ENCODE data around the gene ABCA2. TPM values are rescaled to one million over a fixed set of nuclear protein-coding genes. Genes with fewer than 3 reads are reported as not detected.

The ABCA2 gene
- total RNA-seq, 1 experiment from 2014 or later = 27.0 TPM

GRCh38 chr9:137066096-137066861 lies 38.2 kb upstream of the ABCA2 start:
- ATAC-seq = no peak
- in situ Hi-C loops (cut with HindIII; ENCODE audit: low pct_unique_long_range_greater_than_20kb, low sequenced_read_pairs) = no loop called here
- POLR2A ChIA-PET = no interaction called here
- Histone ChIP-seq H3K27ac (ENCODE audit: low read length) (no peak overlapping the region), H3K27me3 (ENCODE audit: control insufficient read depth, insufficient read depth, low read length) (no peaks in the 10 kb centered on the region), H3K9me3 (ENCODE audit: control insufficient read depth, insufficient read depth, low read depth, low read length) (no peaks in the 10 kb centered on the region), H3K4me3 (ENCODE audit: low read depth in 2 of 2, low read length in 2 of 2) (no peak overlapping the region), H3K4me1 (ENCODE audit: control insufficient read depth, insufficient read depth, low read length) (peaks cover 2% of the 10 kb centered on the region; the same call in 1 of the 2 replicates), H3K36me3 (ENCODE audit: control insufficient read depth, insufficient read depth, low read length) (no peaks in the 10 kb centered on the region; the same call in 1 of the 2 replicates)
- TF ChIP-seq REST (IDR thresholded peaks at IDR 0.05; ENCODE audit: insufficient read depth in 1 of 2, low read depth in 2 of 2, low read length in 1 of 2) (no peak), SIN3A (IDR thresholded peaks at IDR 0.05; ENCODE audit: borderline replicate concordance, insufficient read depth, low read depth, low read length) (no peak), POLR2AphosphoS5 (IDR thresholded peaks at IDR 0.05; ENCODE audit: low read depth, low read length) (no peak), CTCF (IDR thresholded peaks at IDR 0.05) (no peak), TCF7L2 (IDR thresholded peaks at IDR 0.05; ENCODE audit: low read depth, low read length) (no peak)
- no peak for DNase-seq (ENCODE audit: low read depth, low spot score)
- intact Hi-C loops (cut with micrococcal nuclease; ENCODE audit: unreplicated experiment) = no loop called here
- CTCF ChIA-PET = interaction anchor here (0.6 to 2.0 kb wide), 2 partner anchors 17 to 168 kb away, joined by 8 to 13 read pairs; no protein-coding TSS in a partner anchor
- no TSS peak for BruUV-seq (replicated peaks)

GRCh38 chr9:137065336-137065967 lies 37.4 kb upstream of the ABCA2 start:
- Histone ChIP-seq H3K36me3 (ENCODE audit: control insufficient read depth, insufficient read depth, low read length) (no peaks in the 10 kb centered on the region; the same call in 1 of the 2 replicates), H3K4me1 (ENCODE audit: control insufficient read depth, insufficient read depth, low read length) (peaks cover 2% of the 10 kb centered on the region; the same call in 1 of the 2 replicates), H3K27ac (ENCODE audit: low read length) (no peak overlapping the region), H3K9me3 (ENCODE audit: control insufficient read depth, insufficient read depth, low read depth, low read length) (no peaks in the 10 kb centered on the region), H3K4me3 (ENCODE audit: low read depth in 2 of 2, low read length in 2 of 2) (no peak overlapping the region), H3K27me3 (ENCODE audit: control insufficient read depth, insufficient read depth, low read length) (no peaks in the 10 kb centered on the region)
- in situ Hi-C loops (cut with HindIII; ENCODE audit: low pct_unique_long_range_greater_than_20kb, low sequenced_read_pairs) = no loop called here
- ChIA-PET CTCF (no interaction called here), POLR2A (interaction anchor here (0.6 kb wide), 1 partner anchor 87 kb away, joined by 4 read pairs; no protein-coding TSS in a partner anchor)
- intact Hi-C loops (cut with micrococcal nuclease; ENCODE audit: unreplicated experiment) = no loop called here
- TF ChIP-seq REST (IDR thresholded peaks at IDR 0.05; ENCODE audit: insufficient read depth in 1 of 2, low read depth in 2 of 2, low read length in 1 of 2) (no peak), POLR2AphosphoS5 (IDR thresholded peaks at IDR 0.05; ENCODE audit: low read depth, low read length) (no peak), TCF7L2 (IDR thresholded peaks at IDR 0.05; ENCODE audit: low read depth, low read length) (no peak), CTCF (IDR thresholded peaks at IDR 0.05) (no peak), SIN3A (IDR thresholded peaks at IDR 0.05; ENCODE audit: borderline replicate concordance, insufficient read depth, low read depth, low read length) (no peak)
- BruUV-seq (replicated peaks) = no TSS peak
- ATAC-seq = no peak
- DNase-seq (ENCODE audit: low read depth, low spot score) = no peak
